HG02678 (cell line): ENCODE data around the gene CHODL.

ENCODE experiments used
- ATAC-seq: cut with Tn5 transposase; IDR thresholded peaks from one replicate; pipeline ENCODE4 v1.9.1; 2021; ENCODE audit warnings: mild to moderate bottlenecking, moderate library complexity; ENCODE audit not compliant: unreplicated experiment

The CHODL gene

DNA sequence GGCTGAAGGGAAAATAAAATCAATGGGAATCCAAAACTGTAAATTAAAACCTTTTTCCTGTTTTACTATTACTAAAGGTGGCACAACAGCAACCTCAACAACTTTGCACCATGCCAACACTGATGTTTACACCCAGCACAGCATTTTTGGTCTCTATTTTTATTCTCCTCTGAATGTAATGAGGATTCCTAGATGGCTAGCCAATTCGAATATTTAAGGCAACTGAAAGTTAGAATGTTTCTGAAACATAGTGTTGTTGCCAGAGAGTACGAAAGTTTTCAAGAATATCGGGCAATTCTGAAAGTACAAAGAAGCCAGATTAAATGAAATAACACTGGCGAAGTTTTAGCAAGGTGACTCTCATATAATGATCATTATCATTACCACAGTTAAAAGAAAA lies 40.7 kb downstream of the CHODL start:
- no peak for ATAC-seq

DNA sequence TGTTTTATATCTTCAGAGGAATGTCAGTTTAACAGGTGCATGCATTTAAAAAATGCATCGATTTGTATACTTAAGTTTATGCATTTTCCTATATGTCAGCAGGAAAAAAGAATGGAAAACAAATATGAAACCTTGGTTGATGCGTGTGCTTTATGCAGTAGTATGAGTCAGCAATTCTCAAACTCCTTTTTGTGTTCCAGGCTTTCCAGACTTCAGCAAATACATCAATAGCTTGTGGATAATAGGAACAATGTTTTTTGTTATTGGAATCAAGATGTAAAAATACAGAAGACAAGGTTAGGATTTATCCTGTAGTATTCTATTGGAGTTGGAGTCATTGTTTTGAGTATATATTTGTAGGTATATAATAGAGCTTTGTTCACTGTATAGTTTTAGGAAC lies 45.2 kb downstream of the CHODL start:
- ATAC-seq: no peak

DNA sequence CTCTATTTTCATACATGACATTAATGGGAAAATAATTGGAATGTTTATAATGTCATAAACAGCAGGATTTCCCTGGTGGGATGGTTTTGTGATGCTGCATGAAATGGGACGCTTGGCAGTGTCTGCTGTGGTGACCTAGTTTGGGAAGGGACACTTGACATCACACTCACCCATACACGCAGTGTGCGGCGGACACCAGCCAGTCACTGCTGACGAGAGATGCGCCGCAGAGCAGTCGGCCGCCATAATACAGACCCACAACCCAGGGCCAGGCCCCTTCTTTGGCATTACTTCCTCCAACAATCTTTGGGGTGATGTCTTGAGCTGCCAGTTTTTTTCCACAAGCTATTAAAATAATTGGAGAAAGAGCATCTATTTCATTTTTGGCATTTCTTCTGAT lies 49.5 kb downstream of the CHODL start:
- ATAC-seq: no peak

DNA sequence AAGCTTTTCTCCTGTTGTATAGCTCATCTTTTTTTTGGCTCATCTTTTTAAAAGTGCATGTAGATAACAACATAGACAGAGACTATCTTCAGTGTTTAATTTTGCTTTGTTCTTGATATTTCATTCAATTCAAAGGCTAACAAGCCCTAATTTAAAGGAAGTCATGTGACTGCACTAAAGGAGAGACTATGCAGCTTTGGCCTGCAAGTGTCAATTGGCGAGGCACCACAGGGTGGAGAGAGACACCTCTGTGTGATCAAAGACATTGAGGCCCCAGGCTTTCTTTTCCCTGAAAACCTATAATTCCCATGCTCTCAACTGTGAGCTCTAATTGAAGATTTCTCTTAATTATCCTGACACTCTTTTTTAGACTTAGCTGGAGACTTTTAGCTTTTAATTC lies 53.6 kb downstream of the CHODL start:
- ATAC-seq: no peak
